ENCODE results near the gene AK4. TPM values are rescaled to one million over a fixed set of nuclear protein-coding genes. Genes with fewer than 3 reads are reported as not detected.

The AK4 gene
- total RNA-seq, 4 donors from 2014 or later = 1.4 to 2.6 (median 1.8) TPM

DNA sequence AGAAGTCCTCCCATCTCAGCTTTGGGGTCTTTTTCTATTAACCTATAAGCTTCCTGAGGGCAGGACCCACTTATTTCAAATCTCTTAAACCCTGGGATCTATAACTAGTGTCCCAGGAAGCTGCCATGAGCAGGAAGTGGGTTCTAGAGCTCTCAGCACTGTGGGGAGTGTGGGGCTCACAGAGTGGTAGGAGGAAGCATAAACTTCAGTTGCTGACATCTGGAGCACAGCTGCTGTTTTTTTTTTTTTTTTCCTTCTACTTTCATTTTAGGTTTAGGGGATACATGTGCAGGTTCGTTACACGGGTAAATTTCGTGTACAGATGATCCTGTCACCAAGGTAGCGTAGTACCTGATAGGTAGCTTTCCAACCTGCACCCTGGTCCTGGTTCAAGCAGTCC lies 59.3 kb downstream of the AK4 start:
- ATAC-seq (no peak), DNase-seq (no peak)
- H3K36me3 ChIP-seq = no peaks in the 10 kb centered on the region
- intact Hi-C loops (cut with DNase I; ENCODE audit: low total_unique reads) = no loop called here
- TF ChIP-seq, protein P1, sequence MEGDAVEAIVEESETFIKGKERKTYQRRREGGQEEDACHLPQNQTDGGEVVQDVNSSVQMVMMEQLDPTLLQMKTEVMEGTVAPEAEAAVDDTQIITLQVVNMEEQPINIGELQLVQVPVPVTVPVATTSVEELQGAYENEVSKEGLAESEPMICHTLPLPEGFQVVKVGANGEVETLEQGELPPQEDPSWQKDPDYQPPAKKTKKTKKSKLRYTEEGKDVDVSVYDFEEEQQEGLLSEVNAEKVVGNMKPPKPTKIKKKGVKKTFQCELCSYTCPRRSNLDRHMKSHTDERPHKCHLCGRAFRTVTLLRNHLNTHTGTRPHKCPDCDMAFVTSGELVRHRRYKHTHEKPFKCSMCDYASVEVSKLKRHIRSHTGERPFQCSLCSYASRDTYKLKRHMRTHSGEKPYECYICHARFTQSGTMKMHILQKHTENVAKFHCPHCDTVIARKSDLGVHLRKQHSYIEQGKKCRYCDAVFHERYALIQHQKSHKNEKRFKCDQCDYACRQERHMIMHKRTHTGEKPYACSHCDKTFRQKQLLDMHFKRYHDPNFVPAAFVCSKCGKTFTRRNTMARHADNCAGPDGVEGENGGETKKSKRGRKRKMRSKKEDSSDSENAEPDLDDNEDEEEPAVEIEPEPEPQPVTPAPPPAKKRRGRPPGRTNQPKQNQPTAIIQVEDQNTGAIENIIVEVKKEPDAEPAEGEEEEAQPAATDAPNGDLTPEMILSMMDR (IDR thresholded peaks at IDR 0.05 in 4 of 5, conservative IDR thresholded peaks at IDR 0.05 in 1 of 5) = no peak
- TF ChIP-seq POLR2A (IDR thresholded peaks at IDR 0.05) = no peak
- H3K4me1 ChIP-seq = no peaks in the 10 kb centered on the region
- H3K4me3 ChIP-seq = no peak overlapping the region
- no peaks in the 10 kb centered on the region for H3K27me3 ChIP-seq
- in situ Hi-C loops (cut with MboI; ENCODE audit: low sequenced_read_pairs in 4 of 4) = loop anchor here in 3 of 4 donors (25.0 kb wide), 2 partner anchors 345 to 480 kb away; no protein-coding TSS in a partner anchor
- H3K27ac ChIP-seq = no peak overlapping the region
- H3K9me3 ChIP-seq = no peaks in the 10 kb centered on the region

DNA sequence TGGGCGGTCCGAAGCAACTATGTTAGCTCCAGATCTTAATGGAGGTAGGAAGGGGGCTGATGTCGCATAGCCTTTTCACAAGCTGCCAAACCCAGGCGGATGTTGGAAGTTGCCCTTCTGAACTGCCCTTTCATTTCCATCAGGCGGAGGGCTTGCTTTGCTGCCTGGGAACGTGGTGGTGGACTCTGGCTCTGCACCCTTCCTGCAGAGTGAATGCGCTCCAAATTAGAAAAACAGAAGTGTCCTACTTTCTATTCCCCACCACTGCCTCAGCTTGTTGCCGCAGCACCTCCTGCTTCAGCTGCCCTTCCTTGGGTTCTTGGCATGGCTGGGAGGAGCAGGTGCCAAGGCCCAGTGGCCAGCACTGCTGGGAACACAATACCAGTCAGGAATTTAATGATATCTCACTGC lies 60.6 kb downstream of the AK4 start:
- intact Hi-C loops (cut with DNase I; ENCODE audit: low total_unique reads) = loop anchor here (2.0 kb wide), 1 partner anchor 150 kb away; no protein-coding TSS in a partner anchor
- Histone ChIP-seq H3K4me3 (no peak overlapping the region), H3K27ac (no peak overlapping the region), H3K36me3 (no peaks in the 10 kb centered on the region), H3K9me3 (no peaks in the 10 kb centered on the region), H3K27me3 (no peaks in the 10 kb centered on the region), H3K4me1 (no peaks in the 10 kb centered on the region)
- TF ChIP-seq, protein P1 (IDR thresholded peaks at IDR 0.05 in 4 of 5, conservative IDR thresholded peaks at IDR 0.05 in 1 of 5) = no peak
- TF ChIP-seq POLR2A (IDR thresholded peaks at IDR 0.05) = no peak
- in situ Hi-C loops (cut with MboI; ENCODE audit: low sequenced_read_pairs in 4 of 4) = loop anchor here in 3 of 4 donors (25.0 kb wide), 2 partner anchors 346 to 479 kb away; no protein-coding TSS in a partner anchor
- ATAC-seq (no peak), DNase-seq (no peak)

DNA sequence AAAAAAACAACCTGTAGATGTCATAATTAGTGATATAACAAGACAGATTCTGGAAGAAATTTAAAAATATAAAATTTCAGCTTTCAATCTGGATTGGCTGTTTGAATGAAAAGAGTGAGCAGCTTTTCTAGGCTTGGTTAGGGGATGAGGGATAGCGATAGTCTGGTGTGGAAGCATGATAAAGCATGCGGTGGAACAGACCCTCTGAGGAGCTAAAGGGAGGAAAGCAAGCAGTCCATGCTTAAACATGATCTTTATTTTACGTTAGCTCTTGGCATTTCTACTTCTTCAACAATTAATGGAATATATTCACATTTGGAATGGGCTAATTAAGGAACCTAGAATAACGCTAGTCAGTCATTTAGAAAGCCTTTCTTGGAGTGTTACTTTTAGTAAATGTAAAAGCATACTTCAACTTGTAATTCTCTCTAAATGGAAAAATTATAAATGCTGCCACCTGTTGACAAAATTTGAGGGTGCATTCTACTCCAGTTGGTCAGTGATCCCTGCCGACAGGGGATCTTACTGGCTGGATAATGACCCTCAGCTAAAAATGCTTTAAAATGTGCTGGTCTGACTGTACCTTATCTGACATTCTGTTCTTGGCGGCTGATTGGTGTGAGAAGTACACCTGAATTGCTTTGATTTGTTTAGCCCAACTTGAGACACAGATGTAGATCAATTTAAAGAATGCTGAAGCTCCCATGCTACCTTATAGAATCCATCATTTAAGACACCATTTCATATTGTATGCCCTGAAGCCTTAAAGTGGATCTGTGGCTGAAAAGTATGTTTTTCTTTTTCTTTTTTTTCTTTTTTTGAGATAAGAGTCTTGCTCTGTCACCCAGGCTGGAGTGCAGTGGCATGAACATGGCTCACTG lies 61.2 kb downstream of the AK4 start:
- Histone ChIP-seq H3K36me3 (no peaks in the 10 kb centered on the region), H3K27me3 (no peaks in the 10 kb centered on the region), H3K9me3 (no peaks in the 10 kb centered on the region), H3K4me3 (no peak overlapping the region), H3K27ac (no peak overlapping the region), H3K4me1 (no peaks in the 10 kb centered on the region)
- TF ChIP-seq POLR2A (IDR thresholded peaks at IDR 0.05) = no peak
- TF ChIP-seq, protein P1 (IDR thresholded peaks at IDR 0.05 in 4 of 5, conservative IDR thresholded peaks at IDR 0.05 in 1 of 5) = peak in 3 of 5 experiments; percentile 22 to 65 (median 53)
- peak; percentile 14 to 52 for ATAC-seq
- DNase-seq = peak in 1 of 2 donors; percentile 6
- intact Hi-C loops (cut with DNase I; ENCODE audit: low total_unique reads) = loop anchor here (2.0 kb wide), 1 partner anchor 150 kb away; no protein-coding TSS in a partner anchor
- in situ Hi-C loops (cut with MboI; ENCODE audit: low sequenced_read_pairs in 4 of 4) = loop anchor here in 3 of 4 donors (25.0 kb wide), 2 partner anchors 347 to 478 kb away; no protein-coding TSS in a partner anchor

DNA sequence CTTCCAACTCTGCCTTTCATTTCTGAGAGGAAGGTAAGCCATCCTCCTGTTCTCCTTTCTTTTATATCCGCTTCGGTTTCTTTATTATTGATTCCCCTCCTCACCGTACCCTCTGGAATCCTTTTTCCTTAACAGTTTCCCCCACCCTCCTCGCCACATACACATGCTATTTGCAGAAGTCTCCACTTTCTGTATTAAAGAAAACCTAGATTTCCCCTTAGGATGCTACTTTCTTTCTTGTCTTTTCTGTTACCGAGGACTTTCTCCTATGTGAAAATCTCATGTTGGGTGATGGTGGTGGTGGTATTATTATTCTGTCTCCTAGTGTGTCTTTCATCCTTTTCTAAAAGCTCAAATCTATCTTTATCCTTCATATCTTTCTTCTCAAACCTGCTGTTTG lies 62.3 kb downstream of the AK4 start:
- intact Hi-C loops (cut with DNase I; ENCODE audit: low total_unique reads) = no loop called here
- no peak for ATAC-seq

More for the DNA sequence above, 62.3 kb downstream of the AK4 start:
- H3K27me3 ChIP-seq = no peaks in the 10 kb centered on the region
- no peaks in the 10 kb centered on the region for H3K4me1 ChIP-seq
- no peak overlapping the region for H3K4me3 ChIP-seq
- no peak for TF ChIP-seq POLR2A (IDR thresholded peaks at IDR 0.05)
- TF ChIP-seq, protein P1 (IDR thresholded peaks at IDR 0.05 in 4 of 5, conservative IDR thresholded peaks at IDR 0.05 in 1 of 5) = no peak
- no peaks in the 10 kb centered on the region for H3K9me3 ChIP-seq
- H3K27ac ChIP-seq = no peak overlapping the region
- DNase-seq = no peak
- in situ Hi-C loops (cut with MboI; ENCODE audit: low sequenced_read_pairs in 4 of 4) = loop anchor here in 3 of 4 donors (25.0 kb wide), 2 partner anchors 348 to 477 kb away; no protein-coding TSS in a partner anchor
- H3K36me3 ChIP-seq = no peaks in the 10 kb centered on the region
